WTC11 (cell line): ENCODE results near the gene YY1AP1. TPM values are rescaled to one million over a fixed set of nuclear protein-coding genes. Genes with fewer than 3 reads are reported as not detected.
"Not testable (repeated sequence)": the region's sequence is repeated elsewhere in the genome, so short reads cannot be mapped to it uniquely, and the experiment has no call there.

Experiments used
- ATAC-seq: fragments of 200-7000 bp; cut with Tn5 transposase; 2 replicates; pipeline ENCODE4 v1.10.0; 2021; ENCODE audit warnings: mild to moderate bottlenecking, moderate library complexity
- CTCF ChIA-PET: fragments of 300-600 bp; sonication (Branson Sonifier 250); formaldehyde crosslinking; loops from one replicate; lab custom pipeline; 2021; ENCODE audit warnings: antibody characterized with exemption; lab: Charles Lee
- POLR2A ChIA-PET: fragments of 350-600 bp; sonication (Branson Sonifier 250); formaldehyde crosslinking; loops from one replicate; lab custom pipeline; 2021; ENCODE audit warnings: antibody characterized with exemption; lab: Charles Lee
- DNase-seq: peaks from one replicate; pipeline ENCODE4 v3.0.0; 2021; ENCODE audit warnings: low spot score
- H3K27ac Mint-ChIP-seq: 2 replicates; pipeline ENCODE4 v1.8.0; 2021; ENCODE audit warnings: mixed read lengths
- H3K27me3 Mint-ChIP-seq: 2 replicates; pipeline ENCODE4 v1.8.0; 2021; ENCODE audit warnings: low read depth, mild to moderate bottlenecking, moderate library complexity, mixed read lengths
- H3K36me3 Mint-ChIP-seq: 2 replicates; pipeline ENCODE4 v1.8.0; 2021; ENCODE audit warnings: mixed read lengths
- H3K4me1 Mint-ChIP-seq: 2 replicates; pipeline ENCODE4 v1.8.0; 2022; ENCODE audit warnings: mixed read lengths
- H3K4me3 Mint-ChIP-seq: 2 replicates; pipeline ENCODE4 v1.8.0; 2021; ENCODE audit warnings: mild to moderate bottlenecking, moderate library complexity, mixed read lengths
- H3K9me3 Mint-ChIP-seq: 2 replicates; pipeline ENCODE4 v1.8.0; 2021; ENCODE audit warnings: mixed read lengths
- CREB1 ChIP-seq: sonication (generic); formaldehyde crosslinking; IDR thresholded peaks from 2 replicates; pipeline ENCODE4 v1.8.0; 2023; ENCODE audit warnings: mild to moderate bottlenecking, missing genetic modification reagents
- CREM ChIP-seq: sonication (generic); formaldehyde crosslinking; IDR thresholded peaks from 2 replicates; pipeline ENCODE4 v1.8.1; 2022; ENCODE audit warnings: mild to moderate bottlenecking, missing genetic modification reagents, moderate library complexity
- CTCF ChIP-seq: fragments of 200-600 bp; IDR thresholded peaks from 2 replicates; pipeline ENCODE4 v1.8.0; 2022; ENCODE audit warnings: antibody characterized with exemption
- EMX1 ChIP-seq: fragments of 250-450 bp; sonication (Bioruptor Pico); IDR thresholded peaks from 2 replicates; pipeline ENCODE4 v1.8.0; 2021; ENCODE audit warnings: mild to moderate bottlenecking
- ESRRA ChIP-seq: sonication (generic); formaldehyde crosslinking; IDR thresholded peaks from 2 replicates; pipeline ENCODE4 v1.8.1; 2022; ENCODE audit warnings: mild to moderate bottlenecking, missing genetic modification reagents, borderline replicate concordance
- FOXP1 ChIP-seq: sonication (generic); formaldehyde crosslinking; IDR thresholded peaks from 2 replicates; pipeline ENCODE4 v1.8.0; 2022; ENCODE audit warnings: missing genetic modification reagents, mild to moderate bottlenecking, moderate library complexity, borderline replicate concordance
- FOXP4 ChIP-seq: sonication (generic); formaldehyde crosslinking; IDR thresholded peaks from 2 replicates; pipeline ENCODE4 v1.8.0; 2022; ENCODE audit warnings: mild to moderate bottlenecking, missing genetic modification reagents
- HMGA2 ChIP-seq: fragments of 250-450 bp; sonication (Bioruptor Pico); IDR thresholded peaks from 2 replicates; pipeline ENCODE4 v1.4.0; 2021; ENCODE audit warnings: mild to moderate bottlenecking, moderate library complexity
- IRF2 ChIP-seq: sonication (generic); formaldehyde crosslinking; IDR thresholded peaks from 2 replicates; pipeline ENCODE4 v1.8.0; 2022; ENCODE audit warnings: low read depth, missing genetic modification reagents, borderline replicate concordance
- KAT7 ChIP-seq: sonication (generic); formaldehyde crosslinking; IDR thresholded peaks from 2 replicates; pipeline ENCODE4 v1.8.1; 2023; ENCODE audit warnings: missing genetic modification reagents, mild to moderate bottlenecking, borderline replicate concordance
- MYBL2 ChIP-seq: sonication (generic); formaldehyde crosslinking; IDR thresholded peaks from 2 replicates; pipeline ENCODE4 v1.8.1; 2023; ENCODE audit warnings: mild to moderate bottlenecking, moderate library complexity, missing genetic modification reagents
- OVOL2 ChIP-seq: fragments of 250-450 bp; sonication (Bioruptor Pico); IDR thresholded peaks from 2 replicates; pipeline ENCODE4 v1.9.0; 2021; ENCODE audit warnings: mild to moderate bottlenecking, borderline replicate concordance
- PRDM15 ChIP-seq: sonication (generic); formaldehyde crosslinking; IDR thresholded peaks from 2 replicates; pipeline ENCODE4 v1.8.0; 2022; ENCODE audit warnings: missing genetic modification reagents
- PRRX2 ChIP-seq: fragments of 250-450 bp; sonication (Bioruptor Pico); IDR thresholded peaks from 2 replicates; pipeline ENCODE4 v1.8.0; 2021; ENCODE audit warnings: mild to moderate bottlenecking
- RORB ChIP-seq: fragments of 250-450 bp; sonication (Bioruptor Pico); IDR thresholded peaks from 2 replicates; pipeline ENCODE4 v1.9.0; 2021; ENCODE audit warnings: mild to moderate bottlenecking
- SOX15 ChIP-seq: fragments of 250-450 bp; sonication (Bioruptor Pico); IDR thresholded peaks from 2 replicates; pipeline ENCODE4 v1.9.0; 2021; ENCODE audit warnings: mild to moderate bottlenecking
- TEAD4 ChIP-seq: sonication (generic); formaldehyde crosslinking; IDR thresholded peaks from 2 replicates; pipeline ENCODE4 v1.8.0; 2022; ENCODE audit warnings: mild to moderate bottlenecking, missing genetic modification reagents
- USF1 ChIP-seq: sonication (generic); formaldehyde crosslinking; IDR thresholded peaks from 2 replicates; pipeline ENCODE4 v1.8.0; 2022; ENCODE audit warnings: mild to moderate bottlenecking, missing genetic modification reagents
- ZNF121 ChIP-seq: sonication (generic); formaldehyde crosslinking; IDR thresholded peaks from 2 replicates; pipeline ENCODE4 v1.8.0; 2023; ENCODE audit warnings: missing genetic modification reagents
- ZNF281 ChIP-seq: sonication (generic); formaldehyde crosslinking; IDR thresholded peaks from 2 replicates; pipeline ENCODE4 v1.8.0; 2023; ENCODE audit warnings: mild to moderate bottlenecking, missing genetic modification reagents
- total RNA-seq: library from RNA; stranded (reverse); gene quantifications from 3 replicates; pipeline ENCODE4 v1.2.3, GENCODE V29; 2021
- TF ChIP-seq, protein P1 (sequence below): fragments of 250-450 bp; sonication (Bioruptor Pico); IDR thresholded peaks from 2 replicates; pipeline ENCODE4 v1.8.0; 2021; ENCODE audit warnings: mild to moderate bottlenecking
- TF ChIP-seq, protein P2 (sequence below): sonication (generic); formaldehyde crosslinking; IDR thresholded peaks from 2 replicates; pipeline ENCODE4 v1.8.1; 2023; ENCODE audit warnings: mild to moderate bottlenecking, missing genetic modification reagents, moderate library complexity

YY1AP1 gene
- total RNA-seq, 1 experiment from 2014 or later = 45.0 TPM

GRCh38 chr1:155706139-155706538, 17.6 kb upstream of the YY1AP1 start (continued):
- TF ChIP-seq PRDM15 = no peak
- TF ChIP-seq PRRX2 = no peak
- TF ChIP-seq ZNF121 (CRISPR knock-in tag) = no peak
- TF ChIP-seq IRF2 (CRISPR knock-in tag) = no peak
- no peak for TF ChIP-seq HMGA2 (CRISPR knock-in tag)
- no peak for TF ChIP-seq CREB1 (CRISPR knock-in tag)
- no peak for TF ChIP-seq MYBL2 (CRISPR knock-in tag)
- TF ChIP-seq FOXP1 (CRISPR knock-in tag) = no peak
- no peak for TF ChIP-seq USF1 (CRISPR knock-in tag)
- no peak for TF ChIP-seq ESRRA (CRISPR knock-in tag)
- no peak for TF ChIP-seq KAT7 (CRISPR knock-in tag)
- no peak for TF ChIP-seq TEAD4 (CRISPR knock-in tag)
- TF ChIP-seq, all 79 proteins: peak for 0

- H3K4me3 Mint-ChIP-seq, ATAC-seq, H3K4me1 Mint-ChIP-seq, POLR2A ChIA-PET, DNase-seq, CTCF ChIA-PET, H3K27me3 Mint-ChIP-seq: not testable (repeated sequence)
- Mint-ChIP-seq H3K27ac (peak overlapping the region; percentile 45), H3K9me3 (peaks cover 11% of the 10 kb centered on the region), H3K36me3 (peaks cover 24% of the 10 kb centered on the region)
Measured at GRCh38 chr1:155704414-155704813, 15.8 kb upstream of the YY1AP1 start.

DNA sequence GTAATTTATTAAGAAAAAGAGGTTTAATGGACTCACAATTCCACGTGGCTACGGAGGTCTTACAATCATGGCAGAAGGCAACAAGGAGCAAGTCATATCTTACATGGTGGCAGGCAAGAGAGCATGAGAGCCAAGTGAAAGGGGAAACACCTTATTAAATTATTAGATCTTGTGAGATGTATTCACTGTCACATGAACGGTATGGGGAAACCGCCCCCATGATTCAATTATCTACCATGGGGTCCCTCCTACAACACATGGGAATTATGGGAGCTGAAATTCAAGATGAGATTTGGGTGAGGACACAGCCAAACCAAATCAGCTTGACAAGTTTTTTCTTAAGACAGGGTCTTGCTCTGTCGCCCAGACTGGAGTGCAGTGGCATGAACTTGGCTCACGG, 14.6 kb upstream of the YY1AP1 start:
- POLR2A ChIA-PET = no interaction called here
- Mint-ChIP-seq H3K4me3 (no peak overlapping the region), H3K36me3 (peaks cover 28% of the 10 kb centered on the region), H3K9me3 (peaks cover 20% of the 10 kb centered on the region), H3K4me1 (peaks cover 9% of the 10 kb centered on the region; the same call in 1 of the 2 replicates), H3K27ac (no peak overlapping the region), H3K27me3 (no peaks in the 10 kb centered on the region)
- DNase-seq = no peak
- ATAC-seq = no peak
- CTCF ChIA-PET = no interaction called here
- TF ChIP-seq CREM (CRISPR knock-in tag) = no peak
- TF ChIP-seq OVOL2 (CRISPR knock-in tag) = no peak
- TF ChIP-seq, protein P1, sequence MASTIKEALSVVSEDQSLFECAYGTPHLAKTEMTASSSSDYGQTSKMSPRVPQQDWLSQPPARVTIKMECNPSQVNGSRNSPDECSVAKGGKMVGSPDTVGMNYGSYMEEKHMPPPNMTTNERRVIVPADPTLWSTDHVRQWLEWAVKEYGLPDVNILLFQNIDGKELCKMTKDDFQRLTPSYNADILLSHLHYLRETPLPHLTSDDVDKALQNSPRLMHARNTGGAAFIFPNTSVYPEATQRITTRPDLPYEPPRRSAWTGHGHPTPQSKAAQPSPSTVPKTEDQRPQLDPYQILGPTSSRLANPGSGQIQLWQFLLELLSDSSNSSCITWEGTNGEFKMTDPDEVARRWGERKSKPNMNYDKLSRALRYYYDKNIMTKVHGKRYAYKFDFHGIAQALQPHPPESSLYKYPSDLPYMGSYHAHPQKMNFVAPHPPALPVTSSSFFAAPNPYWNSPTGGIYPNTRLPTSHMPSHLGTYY (CRISPR knock-in tag) = no peak
- TF ChIP-seq IRF2 (CRISPR knock-in tag) = no peak
- no peak for TF ChIP-seq TEAD4 (CRISPR knock-in tag)
- no peak for TF ChIP-seq CTCF
- TF ChIP-seq FOXP4 (CRISPR knock-in tag) = no peak
- TF ChIP-seq ZNF281 (CRISPR knock-in tag) = no peak
- TF ChIP-seq ZNF121 (CRISPR knock-in tag) = no peak
- TF ChIP-seq, protein P2, sequence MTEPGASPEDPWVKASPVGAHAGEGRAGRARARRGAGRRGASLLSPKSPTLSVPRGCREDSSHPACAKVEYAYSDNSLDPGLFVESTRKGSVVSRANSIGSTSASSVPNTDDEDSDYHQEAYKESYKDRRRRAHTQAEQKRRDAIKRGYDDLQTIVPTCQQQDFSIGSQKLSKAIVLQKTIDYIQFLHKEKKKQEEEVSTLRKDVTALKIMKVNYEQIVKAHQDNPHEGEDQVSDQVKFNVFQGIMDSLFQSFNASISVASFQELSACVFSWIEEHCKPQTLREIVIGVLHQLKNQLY (CRISPR knock-in tag) = no peak
- TF ChIP-seq RORB (CRISPR knock-in tag) = no peak
- no peak for TF ChIP-seq EMX1
- no peak for TF ChIP-seq SOX15
